HepG2 (cell line): ENCODE results near the gene SLC12A2. TPM values are rescaled to one million over a fixed set of nuclear protein-coding genes. Genes with fewer than 3 reads are reported as not detected.

Source experiments
- ATAC-seq: fragments of 200-7000 bp; cut with Tn5 transposase; 3 replicates; pipeline ENCODE4 v1.9.1; 2020; ENCODE audit warnings: mild to moderate bottlenecking, moderate library complexity
- BruUV-seq: library from RNA; stranded (reverse); fragments of 400-500 nt; replicated peaks from 2 replicates; lab custom pipeline; 2021; lab: Mats Ljungman, UMichigan
- CTCF ChIA-PET: fragments of 300-600 bp; formaldehyde crosslinking; extraction: SDS; loops from one replicate; lab custom pipeline; 2021; ENCODE audit warnings: low total read pairs, inconsistent platforms, low intra/inter-chr PET ratio; lab: Yijun Ruan, JAX
- POLR2A ChIA-PET: fragments of 350-600 bp; sonication (Branson Sonifier 250); formaldehyde crosslinking; loops from one replicate; lab custom pipeline; 2020; ENCODE audit warnings: antibody characterized with exemption, inconsistent platforms; lab: Yijun Ruan, JAX
- DNase-seq: peaks from one replicate; pipeline ENCODE4 v3.0.0-alpha.2; 2015; ENCODE audit warnings: low spot score
- FAIRE-seq: peaks from 3 replicates; lab custom pipeline; 2011; peaks lifted over from hg19 to GRCh38; lab: Jason Lieb, UNC
- H2AFZ ChIP-seq: one replicate; pipeline ENCODE4 v1.6.1; 2011; ENCODE audit warnings: low read length, inconsistent platforms
- H3K27ac ChIP-seq: fragments of 300-600 bp; 3 replicates; pipeline ENCODE4 v1.8.0; 2011; ENCODE audit warnings: mixed run types, mild to moderate bottlenecking, mixed read lengths, low read length, inconsistent platforms; ENCODE audit not compliant: insufficient read depth; ENCODE audit errors: extremely low read length
- H3K27me3 ChIP-seq, 2 experiments: fragments of 200-600 bp in 1 of 2; 2 replicates in 1 of 2; 3 replicates in 1 of 2; pipeline versions ENCODE4 v1.6.0 to v1.8.0; 2011; ENCODE audit warnings: low read length in 2 of 2, mild to moderate bottlenecking in 2 of 2, moderate library complexity in 2 of 2, inconsistent platforms in 1 of 2; ENCODE audit not compliant: insufficient read depth in 2 of 2, control insufficient read depth in 1 of 2
- H3K36me3 ChIP-seq, 2 experiments: fragments of 200-600 bp in 1 of 2; replicated peaks in 1 of 2; 2 replicates in 1 of 2; 3 replicates in 1 of 2; pipeline versions ENCODE4 v1.5.1 to v1.8.0; 2011; ENCODE audit warnings: low read length in 2 of 2, inconsistent platforms in 1 of 2; ENCODE audit not compliant: insufficient read depth in 2 of 2, control insufficient read depth in 1 of 2
- H3K4me1 ChIP-seq: 2 replicates; pipeline ENCODE4 v1.5.1; 2012; ENCODE audit warnings: low read length, inconsistent platforms; ENCODE audit not compliant: insufficient read depth
- H3K4me2 ChIP-seq: 2 replicates; pipeline ENCODE4 v1.6.0; 2011; ENCODE audit warnings: low read depth, low read length, inconsistent platforms
- H3K4me3 ChIP-seq, 3 experiments: fragments of 200-600 bp in 1 of 3; sonication (generic), shearing (Covaris generic) in 1 of 3; replicated peaks in 1 of 3; 2 replicates each; pipeline ENCODE4 v1.5.1; 2011 to 2016; ENCODE audit warnings: low read length in 3 of 3, inconsistent platforms in 2 of 3, low read depth in 2 of 3, mild to moderate bottlenecking in 2 of 3, control low read depth in 1 of 3, mixed read lengths in 1 of 3; ENCODE audit not compliant: insufficient read depth in 1 of 3
- H3K79me2 ChIP-seq: one replicate; pipeline ENCODE4 v1.6.1; 2011; ENCODE audit warnings: low read length, inconsistent platforms; ENCODE audit not compliant: insufficient read depth
- H3K9ac ChIP-seq: 2 replicates; pipeline ENCODE4 v1.6.0; 2011; ENCODE audit warnings: mild to moderate bottlenecking, low read depth, low read length, inconsistent platforms; ENCODE audit not compliant: insufficient read depth
- H3K9me3 ChIP-seq: 2 replicates; pipeline ENCODE4 v1.5.1; 2012; ENCODE audit warnings: mild to moderate bottlenecking, low read length
- H4K20me1 ChIP-seq: 2 replicates; pipeline ENCODE4 v1.6.0; 2011; ENCODE audit warnings: inconsistent platforms, mild to moderate bottlenecking, low read length, moderate library complexity; ENCODE audit not compliant: insufficient read depth
- BRD4 ChIP-seq: sonication (generic); formaldehyde crosslinking; IDR thresholded peaks from 2 replicates; pipeline ENCODE4 v1.4.0; 2020; ENCODE audit warnings: missing genetic modification reagents
- MTA1 ChIP-seq: sonication (generic); formaldehyde crosslinking; IDR thresholded peaks from 2 replicates; pipeline ENCODE4 v1.4.0; 2020; ENCODE audit warnings: missing genetic modification reagents, mild to moderate bottlenecking, borderline replicate concordance
- NPAS2 ChIP-seq: sonication (generic); formaldehyde crosslinking; IDR thresholded peaks from 2 replicates; pipeline ENCODE4 v1.8.0; 2022; ENCODE audit warnings: mild to moderate bottlenecking, missing genetic modification reagents, borderline replicate concordance
- REL ChIP-seq: sonication (generic); formaldehyde crosslinking; conservative IDR thresholded peaks from 2 replicates; pipeline ENCODE4 v1.8.0; 2022; ENCODE audit warnings: mild to moderate bottlenecking, missing genetic modification reagents, moderate library complexity
- RFX1 ChIP-seq: fragments of 450-650 bp; IDR thresholded peaks from 2 replicates; pipeline ENCODE4 v1.6.1; 2017
- RORA ChIP-seq: sonication (generic); formaldehyde crosslinking; IDR thresholded peaks from 2 replicates; pipeline ENCODE4 v1.5.0; 2020; ENCODE audit warnings: mild to moderate bottlenecking, missing genetic modification reagents, moderate library complexity
- STAT5B ChIP-seq: sonication (generic); formaldehyde crosslinking; IDR thresholded peaks from 2 replicates; pipeline ENCODE4 v1.4.0; 2020; ENCODE audit warnings: missing genetic modification reagents
- ZFX ChIP-seq: sonication (generic); formaldehyde crosslinking; IDR thresholded peaks from 2 replicates; pipeline ENCODE4 v1.4.0; 2020; ENCODE audit warnings: mild to moderate bottlenecking, low read depth, missing genetic modification reagents, moderate library complexity
- ZNF234 ChIP-seq: sonication (generic); formaldehyde crosslinking; conservative IDR thresholded peaks from 2 replicates; pipeline ENCODE4 v1.5.1; 2020; ENCODE audit warnings: mild to moderate bottlenecking, missing genetic modification reagents
- ZNF766 ChIP-seq: sonication (generic); formaldehyde crosslinking; IDR thresholded peaks from 2 replicates; pipeline ENCODE4 v1.5.0; 2020; ENCODE audit warnings: missing genetic modification reagents, borderline replicate concordance
- WGBS: methylation state at CpG from one replicate; pipeline ENCODE4 v1.1.6; 2017; ENCODE audit warnings: low lambda C conversion rate; 5-methylcytosine and 5-hydroxymethylcytosine counted together
- in situ Hi-C: cut with HindIII; loops from 2 replicates; pipeline ENCODE4 v1.10.0; 2017; ENCODE audit warnings: low pct_unique_long_range_greater_than_20kb; ENCODE audit not compliant: extremely low pct_ligation_motif_present
- intact Hi-C: fragments of 100-400 bp; cut with micrococcal nuclease; formaldehyde crosslinking; loops from one replicate; pipeline ENCODE4 v1.10.0; 2022; ENCODE audit not compliant: unreplicated experiment
- polyA plus RNA-seq, 8 experiments: library from polyadenylated mRNA; depleted of rRNA in 3 of 8; stranded (reverse) in 7 of 8; unstranded in 1 of 8; fragments of >200 nt; fragmentation: Illumina TruSeq in 4 of 8; extraction: Trizol in 4 of 8; gene quantifications; 2 replicates each; pipeline versions ENCODE4 v1.2.1 to v1.2.3, GENCODE V29; 2011 to 2016; ENCODE audit warnings: low read depth in 4 of 8, missing spikeins in 1 of 8, mixed read lengths in 1 of 8; ENCODE audit not compliant: insufficient read depth in 1 of 8
- total RNA-seq, 5 experiments: library from RNA; depleted of rRNA; stranded (reverse); fragments of >200 nt; fragmentation: Illumina TruSeq; extraction: Trizol; gene quantifications; 2 replicates each; pipeline ENCODE4 v1.2.3, GENCODE V29; 2016; ENCODE audit warnings: low read depth in 1 of 5
- TF ChIP-seq, protein P1 (sequence below): sonication (generic); formaldehyde crosslinking; conservative IDR thresholded peaks from 2 replicates; pipeline ENCODE4 v1.8.0; 2022; ENCODE audit warnings: mild to moderate bottlenecking, moderate library complexity, missing genetic modification reagents

SLC12A2 gene
- total and polyA plus RNA-seq, 2 of the 13 experiments (the other 11 are each of a cell fraction or from before 2014, with no cell fraction given), result 4.0 to 9.7 TPM

- Histone ChIP-seq H3K9ac (no peak overlapping the region), H3K27ac (no peak overlapping the region), H4K20me1 (no peaks in the 10 kb centered on the region), H2AFZ (no peak overlapping the region), H3K4me3 (no peak overlapping the region), H3K79me2 (no peaks in the 10 kb centered on the region), H3K4me1 (no peaks in the 10 kb centered on the region), H3K4me2 (no peak overlapping the region), H3K27me3 (no peaks in the 10 kb centered on the region), H3K9me3 (peaks cover 22% of the 10 kb centered on the region), H3K36me3 (no peaks in the 10 kb centered on the region)
- intact Hi-C loops (no loop called here), in situ Hi-C loops (loop anchor here (25.0 kb wide), 1 partner anchor 210 kb away; no protein-coding TSS in a partner anchor)
- no peak for FAIRE-seq
- TF ChIP-seq BRD4, result no peak
- no peak for TF ChIP-seq NPAS2 (CRISPR knock-in tag)
- TF ChIP-seq STAT5B (CRISPR knock-in tag), result no peak
- no peak for TF ChIP-seq ZNF234 (CRISPR knock-in tag)
- no peak for TF ChIP-seq RORA (CRISPR knock-in tag)
- no peak for TF ChIP-seq ZFX
- no peak for TF ChIP-seq RFX1
- no peak for TF ChIP-seq REL (CRISPR knock-in tag)
- TF ChIP-seq ZNF766, result no peak
- no peak for TF ChIP-seq MTA1 (CRISPR knock-in tag)
- TF ChIP-seq, protein P1, sequence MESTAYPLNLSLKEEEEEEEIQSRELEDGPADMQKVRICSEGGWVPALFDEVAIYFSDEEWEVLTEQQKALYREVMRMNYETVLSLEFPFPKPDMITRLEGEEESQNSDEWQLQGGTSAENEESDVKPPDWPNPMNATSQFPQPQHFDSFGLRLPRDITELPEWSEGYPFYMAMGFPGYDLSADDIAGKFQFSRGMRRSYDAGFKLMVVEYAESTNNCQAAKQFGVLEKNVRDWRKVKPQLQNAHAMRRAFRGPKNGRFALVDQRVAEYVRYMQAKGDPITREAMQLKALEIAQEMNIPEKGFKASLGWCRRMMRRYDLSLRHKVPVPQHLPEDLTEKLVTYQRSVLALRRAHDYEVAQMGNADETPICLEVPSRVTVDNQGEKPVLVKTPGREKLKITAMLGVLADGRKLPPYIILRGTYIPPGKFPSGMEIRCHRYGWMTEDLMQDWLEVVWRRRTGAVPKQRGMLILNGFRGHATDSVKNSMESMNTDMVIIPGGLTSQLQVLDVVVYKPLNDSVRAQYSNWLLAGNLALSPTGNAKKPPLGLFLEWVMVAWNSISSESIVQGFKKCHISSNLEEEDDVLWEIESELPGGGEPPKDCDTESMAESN, result no peak
- POLR2A ChIA-PET, result no interaction called here
- CTCF ChIA-PET, result no interaction called here
- no TSS peak for BruUV-seq
- no peak for DNase-seq
- ATAC-seq, result no peak
- WGBS, result 2% methylated on average over 1 of the region's 1 CpG
Observed at GRCh38 chr5:128097224-128097623, 13.7 kb downstream of the SLC12A2 start.
